GM19328 (cell line): ENCODE results near the gene CAMTA1.
"Not testable (repeated sequence)": the region's sequence is repeated elsewhere in the genome, so short reads cannot be mapped to it uniquely, and the experiment has no call there.

Experiments used
- ATAC-seq: cut with Tn5 transposase; IDR thresholded peaks from one replicate; pipeline ENCODE4 v1.9.1; 2021; ENCODE audit warnings: mild to moderate bottlenecking, moderate library complexity; ENCODE audit not compliant: unreplicated experiment

Gene CAMTA1

DNA sequence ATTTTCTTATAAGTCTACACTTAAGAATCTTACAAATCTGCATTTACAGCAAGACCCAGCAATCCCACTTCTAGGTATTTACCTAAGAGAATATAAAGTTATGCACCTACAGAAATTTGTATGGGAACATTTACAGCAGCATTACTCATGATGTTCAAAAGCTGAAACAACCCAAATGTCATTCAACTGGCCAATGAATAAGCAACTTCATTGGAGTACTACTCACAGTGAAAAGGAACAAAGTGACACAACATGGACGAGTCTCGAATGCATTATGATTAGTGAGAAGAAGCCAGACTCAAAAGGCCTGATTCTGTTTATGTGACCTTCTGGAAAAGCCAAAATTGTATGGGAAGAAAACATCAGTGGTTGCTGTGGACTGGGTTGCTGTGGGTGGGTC, 116.9 kb downstream of the CAMTA1 start:
- no peak for ATAC-seq

DNA sequence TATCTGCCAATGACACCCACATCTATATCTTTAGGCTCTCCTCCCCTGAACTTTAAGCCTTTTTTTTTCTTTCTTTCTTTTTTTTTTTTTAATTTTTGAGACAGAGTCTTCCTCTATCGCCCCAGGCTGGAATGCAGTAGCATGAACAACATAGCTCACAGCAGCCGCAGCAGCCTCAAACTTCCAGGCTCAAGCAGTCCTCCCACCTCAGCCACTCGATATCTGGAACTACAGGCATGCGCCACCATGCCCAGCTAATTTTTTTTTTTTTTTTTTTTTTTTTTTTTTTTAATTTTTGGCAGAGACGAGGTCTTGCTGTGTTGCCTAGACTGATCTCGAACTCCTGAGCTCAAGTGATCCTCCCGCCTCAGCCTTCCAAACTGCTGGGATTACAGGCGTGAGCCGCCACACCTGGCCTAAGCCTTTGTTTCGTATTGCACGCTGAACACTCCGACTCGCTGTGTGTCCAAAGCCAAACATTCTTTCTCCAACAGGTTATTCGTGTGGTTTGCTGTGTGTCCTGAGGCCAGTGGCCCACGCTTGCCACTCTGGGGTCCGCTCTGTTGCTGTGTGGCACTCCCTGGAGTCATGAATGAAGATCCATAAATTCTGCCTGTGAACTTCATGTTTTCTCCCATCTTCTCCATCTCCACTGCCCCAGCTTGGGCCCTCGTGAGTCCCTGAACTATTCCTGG, 119.4 kb downstream of the CAMTA1 start:
- ATAC-seq, result no peak

DNA sequence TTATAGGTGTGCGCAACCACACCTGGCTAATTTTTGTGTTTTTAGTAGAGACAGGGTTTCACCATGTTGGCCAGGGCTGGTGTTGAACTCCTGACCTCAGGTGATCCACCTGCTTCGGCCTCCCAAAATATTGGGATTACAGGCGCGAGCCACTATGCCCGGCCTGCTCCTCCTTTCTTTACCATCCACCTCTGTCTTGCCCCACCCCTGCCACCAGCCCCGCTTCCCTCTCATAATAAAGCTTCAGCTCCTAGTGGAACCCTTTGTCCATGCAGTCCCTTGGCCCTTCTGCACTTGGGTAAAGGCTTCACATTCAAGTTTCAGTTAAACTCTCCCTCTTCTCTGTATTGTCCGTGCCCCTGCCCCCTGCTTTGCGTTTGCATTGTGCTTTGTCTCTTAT, 120.1 kb downstream of the CAMTA1 start:
- ATAC-seq, result no peak

DNA sequence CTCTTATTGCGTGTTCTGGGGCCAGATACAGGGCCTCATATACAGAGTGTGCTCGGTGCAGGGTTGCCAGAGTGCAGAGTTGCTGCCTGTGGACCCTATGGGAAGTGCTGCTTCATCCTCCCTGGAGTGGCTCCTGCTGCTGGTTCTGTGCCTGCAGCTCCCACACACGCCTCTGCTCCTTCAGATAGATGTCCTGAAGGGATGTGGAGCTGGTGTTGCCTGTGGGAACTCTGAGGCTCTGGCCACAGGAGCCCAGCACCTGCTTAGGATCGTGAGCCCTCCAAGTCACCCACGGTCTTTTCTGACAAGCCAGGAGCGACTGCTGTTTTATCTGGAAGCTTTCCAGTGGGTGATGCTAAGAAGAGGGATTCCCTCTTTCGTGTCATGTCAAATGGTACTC, 120.5 kb downstream of the CAMTA1 start:
- ATAC-seq, result no peak

DNA sequence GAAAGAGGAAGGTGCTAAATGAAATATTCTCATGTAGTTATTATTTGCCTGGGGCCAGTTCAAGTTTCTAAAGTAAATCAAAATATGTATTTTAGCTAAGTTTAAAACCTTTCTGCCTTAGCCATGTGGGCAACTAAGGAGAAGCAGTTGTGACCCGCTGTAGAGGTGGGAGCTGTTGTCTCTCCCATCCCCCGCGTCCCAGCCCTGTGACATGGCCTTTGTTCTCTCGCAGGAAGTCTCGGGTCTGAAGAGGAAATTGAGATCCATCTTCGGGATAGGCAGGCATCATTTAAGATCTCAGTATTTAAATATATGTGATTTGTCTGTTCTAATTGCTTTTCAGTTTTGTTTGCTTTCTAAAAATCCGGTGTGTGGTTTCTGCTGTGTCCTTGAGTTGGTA, 121.5 kb downstream of the CAMTA1 start:
- ATAC-seq, result no peak

DNA sequence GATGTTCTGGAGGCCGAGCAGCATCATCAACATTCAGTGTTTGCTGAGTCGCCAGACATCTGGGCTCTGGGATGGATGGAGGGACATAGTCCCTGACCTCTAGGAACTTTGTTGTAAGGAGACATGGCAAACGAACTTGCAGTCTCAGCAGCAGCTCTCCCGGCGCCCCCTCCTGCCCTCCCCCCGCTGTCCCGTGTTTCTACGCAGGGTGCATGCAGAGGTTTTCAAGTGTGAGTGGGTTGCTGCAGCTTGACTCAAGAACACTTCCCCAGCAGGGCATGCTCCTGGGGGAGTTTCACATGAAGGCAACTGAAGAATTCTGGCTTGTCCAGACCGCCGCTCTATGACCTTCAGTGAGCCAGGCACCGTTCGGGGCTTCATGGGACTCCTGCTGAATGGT, 121.9 kb downstream of the CAMTA1 start:
- ATAC-seq, result no peak

DNA sequence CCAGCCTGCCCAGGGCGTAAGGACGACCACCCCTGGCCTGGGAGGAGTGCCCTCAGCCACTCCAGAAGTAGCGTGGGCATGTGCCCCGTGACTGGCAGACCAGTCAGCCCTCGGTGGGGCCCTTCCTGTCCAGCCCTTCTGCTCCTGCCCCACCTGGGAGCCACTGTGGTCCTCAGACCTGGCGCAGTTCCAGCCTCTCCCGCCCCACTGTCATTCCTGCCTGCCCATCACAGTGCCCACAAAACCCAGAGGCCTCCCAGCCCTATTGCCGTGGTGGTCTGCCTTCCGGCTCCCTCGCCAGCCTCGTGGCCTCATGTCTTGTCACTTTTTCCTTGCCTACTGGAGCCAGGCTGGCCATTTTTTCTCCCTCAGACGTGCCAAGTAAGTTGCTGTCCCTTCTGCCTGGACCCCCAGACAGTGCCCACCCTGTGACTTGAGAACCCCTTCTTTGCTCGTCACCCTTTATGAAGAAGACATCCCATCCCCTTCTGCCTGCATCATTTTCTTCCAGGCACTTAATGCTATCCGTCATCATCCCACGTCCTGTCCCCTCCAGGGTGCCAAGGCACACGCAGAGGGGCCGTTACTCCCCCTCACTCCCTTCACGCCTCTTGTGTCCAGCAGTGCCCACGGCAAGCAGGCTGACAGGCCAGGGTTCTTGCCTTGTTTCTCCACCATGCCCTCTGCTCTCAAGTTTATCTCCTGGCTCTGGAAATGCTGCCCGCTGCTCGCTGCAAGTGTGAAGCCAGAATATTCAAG, 122.6 kb downstream of the CAMTA1 start:
- no peak for ATAC-seq

DNA sequence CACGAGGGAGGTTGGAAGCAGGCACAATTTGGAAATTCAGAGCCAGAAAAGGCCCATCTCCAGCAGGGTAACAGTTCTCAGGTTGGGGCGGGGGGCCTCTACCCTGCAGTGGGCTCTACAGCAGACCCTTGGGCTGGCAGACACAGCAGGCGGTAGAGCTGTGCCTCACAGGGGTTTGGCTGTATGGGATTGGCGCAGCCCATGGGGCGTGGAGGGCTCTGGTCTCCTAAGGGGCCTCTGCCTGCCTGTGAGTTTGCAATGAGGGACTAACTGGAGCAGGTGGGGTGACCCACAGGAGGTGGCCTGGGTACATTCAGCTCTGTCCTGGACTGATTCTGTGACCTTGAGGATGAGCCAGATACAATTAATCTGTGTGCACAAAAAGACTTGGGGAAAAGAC, 124.1 kb downstream of the CAMTA1 start:
- ATAC-seq, result no peak

DNA sequence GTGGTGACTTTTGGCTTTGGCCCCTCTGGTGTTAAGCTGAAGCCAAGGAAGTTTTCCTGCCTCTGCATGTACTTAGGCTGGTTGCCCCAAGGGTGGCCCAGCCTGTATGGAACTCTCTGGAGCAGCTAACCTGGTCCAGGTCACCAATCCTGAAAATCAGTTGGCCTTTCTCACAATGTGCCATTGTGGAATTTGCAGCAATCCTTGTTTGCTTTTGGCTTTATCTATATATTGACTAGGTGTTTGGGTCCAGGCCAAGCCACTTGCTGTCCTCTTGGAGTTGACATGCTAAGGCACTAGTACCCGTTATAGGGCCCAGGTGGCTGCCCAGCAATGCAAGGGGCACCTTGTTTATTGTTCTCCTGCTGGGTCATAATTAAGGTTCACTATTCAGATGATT, 124.6 kb downstream of the CAMTA1 start:
- no peak for ATAC-seq

DNA sequence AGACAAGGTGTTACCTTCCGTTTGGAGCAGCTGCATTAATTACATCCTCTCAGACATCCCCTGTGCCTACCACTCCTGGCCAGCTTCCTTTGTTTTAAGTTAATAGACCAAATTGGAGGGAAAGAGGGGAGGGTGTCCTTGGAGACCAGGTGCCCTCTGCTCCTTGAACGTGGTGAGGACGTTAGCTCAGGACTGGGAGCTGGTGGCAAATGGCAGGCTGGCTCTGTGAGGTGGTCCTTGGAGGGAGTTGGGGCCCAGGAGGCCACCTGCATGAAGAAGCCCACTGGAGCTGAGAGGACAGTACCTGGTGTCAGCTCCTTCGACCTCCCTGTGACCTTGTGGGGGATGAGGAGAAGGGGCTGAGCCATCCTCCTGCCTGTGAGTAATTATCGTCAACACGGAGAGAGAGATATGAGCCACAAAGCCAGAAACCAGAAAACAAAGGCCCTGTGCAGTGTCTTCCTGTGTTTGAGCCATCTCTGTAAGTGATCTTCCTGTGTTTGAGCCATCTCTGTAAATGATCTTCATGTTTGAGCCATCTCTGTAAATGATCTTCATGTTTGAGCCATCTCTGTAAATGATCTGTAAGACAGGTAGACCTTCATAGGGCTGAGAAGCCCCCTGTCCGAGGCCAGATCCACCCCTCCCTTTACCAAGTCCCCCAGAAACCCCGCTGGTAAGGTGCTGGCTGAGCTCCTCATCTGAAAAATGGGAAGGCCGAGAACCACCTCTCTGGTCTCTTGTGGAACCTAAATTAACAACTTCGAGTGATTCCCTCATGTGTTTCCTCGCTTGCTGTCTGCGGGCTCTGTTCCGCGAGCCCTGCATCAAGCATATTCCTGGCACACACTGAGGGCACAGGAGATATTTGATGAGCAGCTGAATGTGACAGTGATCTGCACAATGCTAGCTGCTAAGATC, 126.0 kb downstream of the CAMTA1 start:
- ATAC-seq, result no peak

DNA sequence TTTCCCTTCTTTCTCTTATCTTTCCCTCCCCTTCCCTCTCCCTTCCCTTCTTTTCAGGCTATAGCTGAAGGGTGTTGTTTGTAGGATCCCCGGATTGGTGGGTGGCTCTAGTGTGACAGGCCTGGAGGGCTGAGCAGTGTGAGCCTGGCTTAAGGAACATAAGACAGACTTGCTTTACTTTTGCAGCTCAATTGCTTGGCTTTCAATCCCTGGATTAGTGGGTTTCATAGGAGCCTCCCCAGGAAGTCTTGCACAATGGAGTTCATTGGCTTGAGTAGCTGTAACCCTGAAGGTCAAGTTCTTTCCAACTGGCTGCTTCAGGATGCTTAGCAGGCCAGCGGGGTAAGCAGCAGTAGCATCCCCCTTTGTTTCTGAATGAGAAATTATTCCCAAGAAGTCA, 126.7 kb downstream of the CAMTA1 start:
- ATAC-seq, result no peak

DNA sequence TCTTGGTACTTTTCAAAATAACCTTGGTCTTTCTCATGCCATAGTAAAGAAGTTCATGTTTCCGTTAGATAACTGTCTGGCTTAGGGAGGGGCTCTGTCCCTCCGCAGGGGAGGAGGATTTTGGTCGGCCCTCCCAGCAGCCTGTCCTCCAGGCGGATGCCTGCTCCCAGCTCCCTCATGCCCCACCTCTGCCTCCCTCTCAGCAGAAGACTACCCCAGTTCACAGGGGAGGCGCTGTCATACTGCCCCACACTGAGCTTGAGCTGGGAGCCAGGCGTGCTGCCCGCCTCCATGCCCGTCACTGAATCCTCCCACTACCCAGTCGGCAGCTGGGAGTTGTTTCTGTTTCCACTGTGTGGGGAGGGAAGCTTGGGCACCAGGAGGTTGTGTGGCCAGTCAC, 127.3 kb downstream of the CAMTA1 start:
- no peak for ATAC-seq

DNA sequence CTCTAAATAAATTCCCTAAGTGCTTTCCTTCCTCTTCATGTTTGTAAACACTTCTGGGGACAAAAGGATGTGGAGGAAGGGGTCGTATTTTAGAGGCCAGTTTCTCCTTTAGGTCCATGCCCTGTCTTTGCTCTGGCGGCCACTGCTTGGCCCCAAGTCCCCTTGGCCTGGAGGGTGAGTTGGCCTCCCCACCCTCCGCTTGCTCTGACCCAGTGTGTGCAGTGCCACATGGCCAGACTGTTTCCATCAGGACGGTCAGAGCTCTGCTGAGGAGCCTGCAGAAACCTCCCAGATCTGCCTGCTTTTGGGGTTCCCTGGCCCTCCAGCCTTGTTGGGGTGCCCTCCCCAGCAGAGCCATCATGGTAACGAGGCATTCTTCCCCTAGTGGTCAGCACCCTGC, 127.8 kb downstream of the CAMTA1 start:
- ATAC-seq, result no peak

DNA sequence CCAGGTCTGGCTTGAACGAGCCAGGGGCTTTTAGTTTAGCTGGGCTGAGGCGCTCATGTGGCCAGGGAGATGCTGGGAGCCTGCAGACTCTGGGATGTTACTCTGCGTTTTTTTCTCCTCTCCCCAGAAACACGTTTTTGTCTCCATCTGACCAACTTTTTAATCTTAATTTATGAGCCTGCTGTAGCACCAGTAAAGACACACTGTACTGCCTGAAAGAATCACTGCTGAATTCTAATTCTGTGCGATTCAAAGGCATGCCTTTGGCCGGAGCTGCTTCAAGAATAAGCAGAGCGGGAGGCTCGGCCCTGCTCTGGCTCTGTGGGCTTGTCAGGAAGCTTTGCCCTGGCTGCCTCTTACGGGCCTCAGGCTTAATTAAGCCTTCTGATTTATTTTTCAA, 129.5 kb downstream of the CAMTA1 start:
- ATAC-seq, result no peak

DNA sequence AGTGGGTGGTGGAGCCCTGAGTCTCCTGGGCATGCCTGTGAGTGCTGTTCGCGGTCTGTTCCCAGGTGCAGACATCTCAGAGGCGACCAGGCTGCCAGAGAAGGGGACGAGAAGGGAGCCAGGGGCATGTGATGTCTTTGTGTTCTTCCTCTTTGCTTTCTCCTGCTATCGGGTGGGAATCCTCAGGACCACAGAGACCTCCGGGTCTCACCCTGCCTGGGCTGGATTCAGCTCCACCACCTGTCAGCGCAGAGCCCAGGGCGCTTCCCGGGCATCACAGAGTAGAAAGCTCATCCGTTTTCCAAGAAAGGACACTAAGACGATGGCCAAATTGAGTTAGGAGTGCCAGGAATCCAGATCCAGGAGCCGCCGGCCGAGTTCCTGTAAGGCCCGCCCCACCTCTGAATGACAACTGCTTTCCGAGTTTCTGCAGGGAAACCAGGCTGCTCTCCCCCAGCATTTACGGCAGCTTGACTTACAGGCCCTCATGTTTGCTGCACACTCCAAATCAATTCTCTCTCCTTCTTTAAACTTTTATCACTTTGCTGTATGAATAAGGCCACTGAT, 130.8 kb downstream of the CAMTA1 start:
- no peak for ATAC-seq

DNA sequence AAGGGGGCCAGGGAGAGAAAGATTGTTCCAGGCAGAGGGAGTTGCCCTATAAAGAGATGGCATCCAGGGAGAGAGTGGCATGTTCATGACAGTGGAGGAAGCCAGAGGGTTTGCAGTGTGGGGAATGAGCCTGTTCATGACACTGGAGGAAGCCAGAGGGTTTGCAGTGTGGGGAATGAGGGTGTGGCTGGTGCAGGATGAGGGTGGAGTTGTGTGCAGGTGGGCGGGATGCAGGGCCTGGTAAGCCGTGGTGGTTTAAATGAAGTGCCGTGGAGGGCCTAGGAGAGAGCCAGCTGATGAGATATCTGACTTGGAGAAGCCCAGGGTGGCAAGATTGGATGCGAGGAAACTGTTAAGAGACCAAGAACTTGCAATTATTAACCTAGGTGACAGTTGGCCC, 131.8 kb downstream of the CAMTA1 start:
- no peak for ATAC-seq

DNA sequence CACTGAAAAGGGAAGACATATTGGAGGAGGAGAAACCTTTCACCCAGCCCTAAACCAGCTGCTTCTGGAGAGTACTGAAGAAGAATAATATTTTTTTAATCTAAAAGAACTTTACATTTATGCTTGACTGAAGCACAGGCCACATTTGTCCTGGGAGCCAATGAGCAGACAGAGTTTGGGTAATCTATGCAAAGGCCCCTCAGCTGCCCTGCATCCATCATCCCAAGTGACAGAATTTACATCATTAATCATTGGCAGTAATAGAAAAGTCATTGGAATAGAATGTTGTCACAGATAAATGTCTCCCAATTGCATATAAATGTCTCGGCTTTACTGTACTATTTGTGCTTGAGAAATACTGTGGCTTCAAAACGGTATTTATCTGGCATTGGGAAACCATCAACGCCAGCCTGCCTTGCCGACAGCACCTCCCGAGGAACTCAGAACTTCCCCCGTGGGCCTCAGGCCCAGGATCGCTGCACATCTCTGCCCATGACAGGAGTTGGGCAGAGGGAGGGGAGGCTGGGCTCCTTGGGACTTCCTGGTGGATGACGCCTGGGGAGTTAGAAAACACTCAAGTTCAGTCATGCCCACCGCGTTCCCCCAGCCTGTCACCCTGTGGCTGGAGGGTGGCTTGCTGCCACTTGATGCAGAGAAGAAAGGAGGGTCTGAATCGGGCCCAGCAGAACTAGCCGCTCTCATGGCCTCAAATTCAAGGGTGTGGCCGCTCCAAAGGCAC, 133.1 kb downstream of the CAMTA1 start:
- no peak for ATAC-seq

DNA sequence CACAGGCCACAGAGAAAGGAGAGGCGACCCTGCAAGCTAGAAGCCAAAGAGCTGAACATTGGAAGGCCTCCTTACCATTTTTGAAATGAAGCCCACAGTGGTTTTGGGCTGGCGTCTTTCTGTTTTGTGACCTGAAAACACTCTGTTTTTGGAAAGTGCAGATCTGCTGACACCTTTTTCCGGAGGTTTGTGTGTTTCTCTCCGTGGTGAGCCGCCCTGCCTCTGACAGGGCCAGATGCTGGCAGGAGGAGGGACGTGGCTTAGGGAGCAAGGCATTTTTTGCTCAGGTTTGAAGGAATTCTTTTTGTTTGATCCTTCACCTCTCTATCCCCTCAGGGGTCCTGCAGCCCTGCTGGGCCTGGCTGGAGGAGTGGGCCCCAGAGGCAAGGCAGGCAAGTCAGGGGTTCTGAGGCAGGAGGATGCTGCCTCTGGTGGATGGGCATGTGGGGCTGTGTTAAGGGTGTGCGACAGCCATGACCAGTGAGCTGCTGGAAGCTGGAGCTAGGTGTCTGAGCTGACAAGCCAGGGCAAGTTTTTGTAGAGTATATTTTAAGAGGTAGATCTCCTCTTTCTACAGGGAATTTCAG, 133.8 kb downstream of the CAMTA1 start:
- ATAC-seq, result no peak

DNA sequence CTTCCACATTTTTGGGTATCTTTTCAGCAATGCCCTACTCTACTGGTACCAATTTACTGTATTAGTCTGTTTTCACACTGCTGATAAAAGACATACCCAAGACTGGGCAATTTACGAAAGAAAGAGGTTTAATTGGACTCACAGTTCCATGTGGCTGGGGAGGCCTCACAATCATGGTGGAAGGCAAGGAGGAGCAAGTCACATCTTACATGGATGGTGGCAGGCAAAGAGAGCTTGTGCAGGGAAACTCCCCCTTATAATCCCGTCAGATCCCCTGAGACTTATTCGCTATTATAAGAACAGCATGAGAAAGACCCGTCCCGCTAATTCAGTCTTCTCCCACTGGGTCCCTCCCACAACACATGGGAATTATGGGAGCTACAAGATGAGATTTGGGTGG, 136.3 kb downstream of the CAMTA1 start:
- ATAC-seq, result not testable (repeated sequence)
